Keratinocyte (primary cell): ENCODE measurements around the gene SLC17A2.

Experiments used
- CTCF ChIP-seq, 3 experiments: IDR thresholded peaks in 1 of 3; conservative IDR thresholded peaks in 1 of 3; optimal IDR thresholded peaks in 1 of 3; 2 replicates in 2 of 3; 3 replicates in 1 of 3; pipeline versions ENCODE3 to v1.5.1; 2011; ENCODE audit warnings: low read length in 3 of 3, mild to moderate bottlenecking in 3 of 3, moderate library complexity in 2 of 3, control low read depth in 1 of 3, inconsistent platforms in 1 of 3; ENCODE audit not compliant: insufficient read depth in 2 of 3; ENCODE audit errors: extremely low read depth in 1 of 3
- EZH2 ChIP-seq: IDR thresholded peaks from one replicate; pipeline ENCODE4 v1.6.1; 2012; ENCODE audit warnings: inconsistent platforms, mild to moderate bottlenecking, low read length, moderate library complexity

GRCh38 chr6:25874118-25874517 lies 56.4 kb downstream of the SLC17A2 start, which contains the start of gene SLC17A3:
- TF ChIP-seq CTCF (optimal IDR thresholded peaks at IDR 0.05 in 1 of 3, IDR thresholded peaks at IDR 0.05 in 1 of 3, conservative IDR thresholded peaks at IDR 0.05 in 1 of 3; ENCODE audit: extremely low read depth in 1 of 3, insufficient read depth in 2 of 3, low read length in 3 of 3) (no peak), EZH2 (no peak)
